DOHH2 (cell line): ENCODE measurements around the gene SESN2.

Experiments
- H3F3A ChIP-seq: fragments of 200-600 bp; sonication (generic), shearing (Covaris generic); 2 replicates; pipeline ENCODE4 v1.6.0; 2016; ENCODE audit warnings: antibody characterized with exemption, mild to moderate bottlenecking; ENCODE audit not compliant: control insufficient read depth, insufficient read depth
- H3K27ac ChIP-seq: fragments of 200-600 bp; sonication (generic); 2 replicates; pipeline ENCODE4 v1.5.1; 2014; ENCODE audit warnings: low read depth, mild to moderate bottlenecking, low read length, moderate library complexity
- H3K27me3 ChIP-seq: fragments of 200-600 bp; sonication (generic); 2 replicates; pipeline ENCODE4 v1.6.1; 2014; ENCODE audit warnings: mild to moderate bottlenecking, low read length, mixed read lengths; ENCODE audit not compliant: control insufficient read depth
- H3K36me3 ChIP-seq: fragments of 200-600 bp; sonication (generic); 2 replicates; pipeline ENCODE4 v1.6.1; 2014; ENCODE audit warnings: mild to moderate bottlenecking, low read length, moderate library complexity, mixed read lengths; ENCODE audit not compliant: control insufficient read depth
- H3K4me1 ChIP-seq: fragments of 200-600 bp; sonication (generic); 2 replicates; pipeline ENCODE4 v1.6.1; 2014; ENCODE audit warnings: mild to moderate bottlenecking, low read length, mixed read lengths; ENCODE audit not compliant: control insufficient read depth
- H3K4me2 ChIP-seq: fragments of 200-600 bp; sonication (generic); 2 replicates; pipeline ENCODE4 v1.6.0; 2014; ENCODE audit warnings: mild to moderate bottlenecking, low read length, moderate library complexity
- H3K4me3 ChIP-seq: fragments of 200-600 bp; sonication (generic); 2 replicates; pipeline ENCODE4 v1.5.1; 2014; ENCODE audit warnings: mild to moderate bottlenecking, low read length, mixed read lengths
- H3K79me2 ChIP-seq: fragments of 200-600 bp; sonication (generic); 2 replicates; pipeline ENCODE4 v1.6.1; 2014; ENCODE audit warnings: mild to moderate bottlenecking, low read length, mixed read lengths; ENCODE audit not compliant: control insufficient read depth
- H3K9me2 ChIP-seq: fragments of 200-600 bp; sonication (generic); replicated peaks from 2 replicates; pipeline ENCODE4 v1.6.1; 2014; ENCODE audit warnings: mild to moderate bottlenecking, low read length, mixed read lengths; ENCODE audit not compliant: control insufficient read depth
- H3K9me3 ChIP-seq: fragments of 200-600 bp; sonication (generic); 2 replicates; pipeline ENCODE4 v1.6.1; 2014; ENCODE audit warnings: antibody characterized with exemption, low read length, mixed read lengths; ENCODE audit not compliant: control insufficient read depth, insufficient read depth
- H4K20me1 ChIP-seq: fragments of 200-600 bp; sonication (generic); 2 replicates; pipeline ENCODE4 v1.6.0; 2014; ENCODE audit warnings: low read depth, mild to moderate bottlenecking, antibody characterized with exemption, low read length, moderate library complexity; ENCODE audit not compliant: control insufficient read depth, insufficient read depth
- CTCF ChIP-seq: fragments of 200-600 bp; sonication (generic); IDR thresholded peaks from one replicate; pipeline ENCODE4 v1.5.1; 2014; ENCODE audit warnings: antibody characterized with exemption, mild to moderate bottlenecking, low read depth, low read length; ENCODE audit not compliant: poor library complexity, severe bottlenecking
- EZH2phosphoT487 ChIP-seq: fragments of 200-600 bp; sonication (generic); IDR thresholded peaks from 2 replicates; pipeline ENCODE4 v1.6.1; 2017; ENCODE audit warnings: borderline replicate concordance, mild to moderate bottlenecking, antibody characterized with exemption, low read length, moderate library complexity, mixed read lengths

Gene SESN2

GRCh38 chr1:28313702-28314546, 54.6 kb downstream of the SESN2 start:
- Histone ChIP-seq H4K20me1 (no peaks in the 10 kb centered on the region), H3K4me2 (no peak overlapping the region), H3F3A (no peaks in the 10 kb centered on the region), H3K4me1 (no peaks in the 10 kb centered on the region), H3K27me3 (no peaks in the 10 kb centered on the region), H3K27ac (no peak overlapping the region), H3K4me3 (no peak overlapping the region), H3K79me2 (no peaks in the 10 kb centered on the region), H3K9me2 (no peaks in the 10 kb centered on the region), H3K36me3 (no peaks in the 10 kb centered on the region), H3K9me3 (no peaks in the 10 kb centered on the region)
- TF ChIP-seq CTCF: no peak
- TF ChIP-seq EZH2phosphoT487: no peak

GRCh38 chr1:28314547-28314941, 55.2 kb downstream of the SESN2 start:
- H4K20me1 ChIP-seq: no peaks in the 10 kb centered on the region
- no peaks in the 10 kb centered on the region for H3K9me2 ChIP-seq
- no peaks in the 10 kb centered on the region for H3K79me2 ChIP-seq
- no peak overlapping the region for H3K4me3 ChIP-seq
- no peak overlapping the region for H3K4me2 ChIP-seq
- H3K9me3 ChIP-seq: no peaks in the 10 kb centered on the region
- no peaks in the 10 kb centered on the region for H3K4me1 ChIP-seq
- TF ChIP-seq CTCF (no peak), EZH2phosphoT487 (no peak)
- H3K27ac ChIP-seq: no peak overlapping the region
- no peaks in the 10 kb centered on the region for H3K27me3 ChIP-seq
- H3K36me3 ChIP-seq: no peaks in the 10 kb centered on the region
- H3F3A ChIP-seq: no peaks in the 10 kb centered on the region

- Histone ChIP-seq H3K9me2 (no peaks in the 10 kb centered on the region), H3K4me3 (no peak overlapping the region), H3K36me3 (no peaks in the 10 kb centered on the region), H3K79me2 (no peaks in the 10 kb centered on the region), H3K4me2 (no peak overlapping the region), H4K20me1 (no peaks in the 10 kb centered on the region), H3F3A (no peaks in the 10 kb centered on the region), H3K4me1 (no peaks in the 10 kb centered on the region), H3K27ac (no peak overlapping the region), H3K27me3 (no peaks in the 10 kb centered on the region), H3K9me3 (no peaks in the 10 kb centered on the region)
- TF ChIP-seq CTCF (no peak), EZH2phosphoT487 (no peak)
Observed at GRCh38 chr1:28317014-28317413, 57.7 kb downstream of the SESN2 start.
